IMR-90 (cell line): ENCODE measurements around the gene GNA14. TPM values are rescaled to one million over a fixed set of nuclear protein-coding genes. Genes with fewer than 3 reads are reported as not detected.

Source experiments
- ATAC-seq: fragments of 200-7000 bp; cut with Tn5 transposase; 2 replicates; pipeline ENCODE4 v1.9.1; 2020; ENCODE audit warnings: low read depth, mild to moderate bottlenecking, moderate library complexity
- BruUV-seq: library from RNA; stranded (reverse); fragments of 400-500 nt; replicated peaks from 2 replicates; lab custom pipeline; 2021; lab: Mats Ljungman, UMichigan
- CTCF ChIA-PET: fragments of 300-600 bp; formaldehyde crosslinking; extraction: SDS; loops from one replicate; lab custom pipeline; 2021; ENCODE audit warnings: antibody characterized with exemption; lab: Yijun Ruan, JAX
- POLR2A ChIA-PET: fragments of 300-600 bp; sonication (Branson Sonifier 250); formaldehyde crosslinking; loops from one replicate; lab custom pipeline; 2022; ENCODE audit warnings: antibody characterized with exemption; ENCODE audit not compliant: unreplicated experiment; lab: Charles Lee
- DNase-seq: peaks from one replicate; pipeline ENCODE4 v3.0.0; 2013
- H2AFZ ChIP-seq: replicated peaks from 2 replicates; pipeline ENCODE3; 2013; ENCODE audit warnings: low read length, mild to moderate bottlenecking; ENCODE audit not compliant: poor library complexity
- H2AK5ac ChIP-seq: 2 replicates; pipeline ENCODE4 v1.6.1; 2013; ENCODE audit warnings: low read depth, low read length, inconsistent platforms
- H2AK9ac ChIP-seq: replicated peaks from 2 replicates; pipeline ENCODE3; 2013; ENCODE audit warnings: mild to moderate bottlenecking, low read depth, low read length, moderate library complexity; ENCODE audit not compliant: poor library complexity
- H2BK120ac ChIP-seq: 2 replicates; pipeline ENCODE4 v1.6.1; 2013; ENCODE audit warnings: low read depth, low read length, inconsistent platforms
- H2BK15ac ChIP-seq: 3 replicates; pipeline ENCODE4 v1.6.1; 2013; ENCODE audit warnings: low read depth, low read length, inconsistent platforms
- H2BK20ac ChIP-seq: 2 replicates; pipeline ENCODE4 v1.6.1; 2013; ENCODE audit warnings: low read depth, mild to moderate bottlenecking, inconsistent platforms, low read length, moderate library complexity
- H2BK5ac ChIP-seq: 2 replicates; pipeline ENCODE4 v1.6.1; 2013; ENCODE audit warnings: mild to moderate bottlenecking, low read depth, low read length, inconsistent platforms; ENCODE audit not compliant: poor library complexity, severe bottlenecking
- H3K14ac ChIP-seq: replicated peaks from 2 replicates; pipeline ENCODE4 v1.6.1; 2013; ENCODE audit warnings: low read depth, low read length, inconsistent platforms
- H3K18ac ChIP-seq: 2 replicates; pipeline ENCODE4 v1.6.1; 2013; ENCODE audit warnings: low read depth, low read length, control low read depth
- H3K23ac ChIP-seq: 2 replicates; pipeline ENCODE4 v1.6.1; 2013; ENCODE audit warnings: low read depth, low read length, inconsistent platforms
- H3K27ac ChIP-seq: 2 replicates; pipeline ENCODE4 v1.5.1; 2013; ENCODE audit warnings: mild to moderate bottlenecking, control low read depth, low read length; ENCODE audit not compliant: insufficient read depth
- H3K27me3 ChIP-seq: 2 replicates; pipeline ENCODE4 v1.6.1; 2013; ENCODE audit warnings: low read length; ENCODE audit not compliant: control insufficient read depth, insufficient read depth
- H3K36me3 ChIP-seq: 2 replicates; pipeline ENCODE4 v1.6.1; 2013; ENCODE audit warnings: low read length, mixed read lengths; ENCODE audit not compliant: control insufficient read depth, insufficient read depth
- H3K4ac ChIP-seq: 2 replicates; pipeline ENCODE4 v1.6.1; 2013; ENCODE audit warnings: low read depth, low read length, inconsistent platforms
- H3K4me1 ChIP-seq: 2 replicates; pipeline ENCODE4 v1.6.1; 2013; ENCODE audit warnings: low read length, mixed read lengths; ENCODE audit not compliant: control insufficient read depth, insufficient read depth
- H3K4me2 ChIP-seq: 2 replicates; pipeline ENCODE4 v1.6.1; 2013; ENCODE audit warnings: low read depth, mild to moderate bottlenecking, control low read depth, low read length, moderate library complexity
- H3K4me3 ChIP-seq: 2 replicates; pipeline ENCODE4 v1.5.1; 2013; ENCODE audit warnings: low read depth, mild to moderate bottlenecking, control low read depth, low read length, moderate library complexity; ENCODE audit not compliant: insufficient read depth
- H3K56ac ChIP-seq: 2 replicates; pipeline ENCODE4 v1.6.1; 2013; ENCODE audit warnings: low read length, inconsistent platforms; ENCODE audit not compliant: insufficient read depth; ENCODE audit errors: extremely low read depth
- H3K79me1 ChIP-seq, 2 experiments: 2 replicates each; pipeline ENCODE4 v1.6.1; 2013; ENCODE audit warnings: low read length in 2 of 2, inconsistent platforms in 1 of 2, low read depth in 1 of 2
- H3K9ac ChIP-seq: 2 replicates; pipeline ENCODE4 v1.6.1; 2013; ENCODE audit warnings: low read depth, low read length, control low read depth
- H3K9me1 ChIP-seq: 2 replicates; pipeline ENCODE4 v1.6.1; 2013; ENCODE audit warnings: low read length, inconsistent platforms; ENCODE audit not compliant: insufficient read depth
- H3K9me3 ChIP-seq: 2 replicates; pipeline ENCODE4 v1.6.1; 2013; ENCODE audit warnings: low read length; ENCODE audit not compliant: control insufficient read depth, insufficient read depth
- H4K20me1 ChIP-seq: 2 replicates; pipeline ENCODE4 v1.6.1; 2013; ENCODE audit warnings: low read length, inconsistent platforms; ENCODE audit not compliant: insufficient read depth
- H4K5ac ChIP-seq: 2 replicates; pipeline ENCODE4 v1.6.1; 2013; ENCODE audit warnings: mild to moderate bottlenecking, low read depth, low read length, control low read depth
- H4K8ac ChIP-seq, 2 experiments: 2 replicates each; pipeline ENCODE4 v1.6.1; 2013; ENCODE audit warnings: low read depth in 2 of 2, low read length in 2 of 2, control low read depth in 1 of 2, inconsistent platforms in 1 of 2
- H4K91ac ChIP-seq: 2 replicates; pipeline ENCODE4 v1.6.1; 2013; ENCODE audit warnings: low read depth, low read length, inconsistent platforms; ENCODE audit not compliant: insufficient read depth
- BHLHE40 ChIP-seq: fragments of 150-350 bp; IDR thresholded peaks from 2 replicates; pipeline ENCODE4 v1.6.1; 2016; ENCODE audit warnings: mild to moderate bottlenecking, low read depth, low read length
- CEBPB ChIP-seq: IDR thresholded peaks from 2 replicates; pipeline ENCODE4 v1.6.1; 2012; ENCODE audit warnings: low read depth, low read length, improper control_type of control experiment
- CHD1 ChIP-seq: IDR thresholded peaks from 2 replicates; pipeline ENCODE4 v1.6.1; 2012; ENCODE audit warnings: low read depth, low read length, improper control_type of control experiment
- CTCF ChIP-seq: conservative IDR thresholded peaks from 2 replicates; pipeline ENCODE4 v1.5.1; 2012; ENCODE audit warnings: mild to moderate bottlenecking, low read depth, low read length, improper control_type of control experiment
- ELK1 ChIP-seq: fragments of 150-350 bp; IDR thresholded peaks from 2 replicates; pipeline ENCODE4 v1.6.1; 2016; ENCODE audit warnings: low read depth, mild to moderate bottlenecking, low read length, moderate library complexity, borderline replicate concordance
- FOS ChIP-seq: fragments of 150-350 bp; IDR thresholded peaks from 2 replicates; pipeline ENCODE4 v1.6.1; 2016; ENCODE audit warnings: low read depth, low read length
- MAZ ChIP-seq: IDR thresholded peaks from 2 replicates; pipeline ENCODE4 v1.6.1; 2012; ENCODE audit warnings: low read depth, mild to moderate bottlenecking, low read length, improper control_type of control experiment, moderate library complexity, borderline replicate concordance
- MXI1 ChIP-seq: IDR thresholded peaks from 2 replicates; pipeline ENCODE4 v1.6.1; 2012; ENCODE audit warnings: low read depth, mild to moderate bottlenecking, low read length, moderate library complexity, borderline replicate concordance
- POLR2A ChIP-seq: IDR thresholded peaks from 2 replicates; pipeline ENCODE4 v1.6.1; 2012; ENCODE audit warnings: mild to moderate bottlenecking, low read depth, low read length
- RAD21 ChIP-seq: IDR thresholded peaks from 2 replicates; pipeline ENCODE4 v1.6.1; 2012; ENCODE audit warnings: low read length, improper control_type of control experiment
- RFX5 ChIP-seq: IDR thresholded peaks from 2 replicates; pipeline ENCODE4 v1.8.0; 2012; ENCODE audit warnings: low read depth, mild to moderate bottlenecking, low read length, moderate library complexity
- SMC3 ChIP-seq: fragments of 150-350 bp; IDR thresholded peaks from 2 replicates; pipeline ENCODE4 v1.6.1; 2016; ENCODE audit warnings: low read depth, mild to moderate bottlenecking, antibody characterized with exemption, low read length, moderate library complexity
- USF2 ChIP-seq: fragments of 150-350 bp; IDR thresholded peaks from 2 replicates; pipeline ENCODE4 v1.6.1; 2017; ENCODE audit warnings: mild to moderate bottlenecking, antibody characterized with exemption, low read length, low read depth
- WGBS, 2 experiments: methylation state at CpG; one replicate each; pipeline versions ENCODE4 v1.1.5 to v1.1.7; 2013; ENCODE audit warnings: missing lambda C conversion rate in 2 of 2; ENCODE audit not compliant: insufficient read length in 1 of 2; ENCODE audit errors: extremely low coverage in 2 of 2; 5-methylcytosine and 5-hydroxymethylcytosine counted together
- dilution Hi-C: fragments of 300-500 bp; cut with HindIII; formaldehyde crosslinking; loops from one replicate; pipeline ENCODE4 v1.14.3; 2018; ENCODE audit warnings: low sequenced_read_pairs; ENCODE audit not compliant: unreplicated experiment
- in situ Hi-C: fragments of 300-500 bp; cut with MboI; formaldehyde crosslinking; loops from 3 replicates; pipeline ENCODE4 v1.14.3; 2019; ENCODE audit warnings: low sequenced_read_pairs, inconsistent platforms, mixed read lengths
- intact Hi-C: fragments of 100-400 bp; cut with micrococcal nuclease; formaldehyde crosslinking; loops from 2 replicates; pipeline ENCODE4 v1.10.0; 2022
- polyA plus RNA-seq, 3 experiments: library from polyadenylated mRNA; depleted of rRNA; stranded (reverse); fragments of >200 nt; gene quantifications; 2 replicates each; pipeline ENCODE4 v1.2.3, GENCODE V29; 2012; ENCODE audit warnings: low replicate concordance in 1 of 3
- total RNA-seq: library from RNA; depleted of rRNA; stranded (reverse); fragments of >200 nt; gene quantifications from 2 replicates; pipeline ENCODE4 v1.2.3, GENCODE V29; 2012

The GNA14 gene
- total and polyA plus RNA-seq, 2 of the 4 experiments (the other 2 are of a cell fraction) = under 0.01 to 0.03 TPM

GRCh38 chr9:77593528-77593927 lies 54.6 kb downstream of the GNA14 start:
- no peak for DNase-seq
- no TSS peak for BruUV-seq
- Histone ChIP-seq H3K36me3 (no peaks in the 10 kb centered on the region), H3K56ac (no peak overlapping the region), H3K18ac (no peak overlapping the region), H3K79me1 (no peaks in the 10 kb centered on the region), H4K5ac (no peak overlapping the region), H3K14ac (no peak overlapping the region), H3K4me3 (no peak overlapping the region), H2BK5ac (no peak overlapping the region), H3K9me3 (no peaks in the 10 kb centered on the region), H4K91ac (no peak overlapping the region), H2BK120ac (no peak overlapping the region), H2BK15ac (no peak overlapping the region), H2AFZ (no peak overlapping the region), H3K27ac (no peak overlapping the region), H3K4me2 (no peak overlapping the region), H2AK5ac (no peak overlapping the region), H4K8ac (no peak overlapping the region), H3K9me1 (no peaks in the 10 kb centered on the region), H3K27me3 (peaks cover 2% of the 10 kb centered on the region; the same call in 1 of the 2 replicates), H3K23ac (no peak overlapping the region), H4K20me1 (no peaks in the 10 kb centered on the region), H3K4ac (no peak overlapping the region), H3K4me1 (no peaks in the 10 kb centered on the region), H2AK9ac (no peak overlapping the region), H3K9ac (no peak overlapping the region), H2BK20ac (no peak overlapping the region)
- ATAC-seq = no peak
- ChIA-PET POLR2A (no interaction called here), CTCF (no interaction called here)
- TF ChIP-seq FOS (no peak), ELK1 (no peak), RAD21 (no peak), POLR2A (no peak), CTCF (no peak), MAZ (no peak), RFX5 (no peak), BHLHE40 (no peak), SMC3 (no peak), USF2 (no peak), CHD1 (no peak), MXI1 (no peak), CEBPB (no peak)
- dilution Hi-C loops (no loop called here), intact Hi-C loops (no loop called here), in situ Hi-C loops (no loop called here)
- WGBS, 2 experiments = no CpG with 5 or more reads among the region's 4 CpGs
